CD14-positive monocyte (primary cell): ENCODE data around the gene COL4A5. TPM values are rescaled to one million over a fixed set of nuclear protein-coding genes. Genes with fewer than 3 reads are reported as not detected.

Experiments used
- DNase-seq, 3 donors: peaks; one replicate each; pipeline ENCODE4 v3.0.0-alpha.2; 2011 to 2022
- H2AFZ ChIP-seq: 2 replicates; pipeline ENCODE4 v1.6.0; 2012; ENCODE audit warnings: mild to moderate bottlenecking, low read depth, low read length, inconsistent platforms; ENCODE audit not compliant: insufficient read depth, poor library complexity, severe bottlenecking
- H3K27ac ChIP-seq, 2 donors: 1 replicate in 1 of 2; 2 replicates in 1 of 2; pipeline ENCODE4 v1.5.1; 2012 to 2013; ENCODE audit warnings: low read length in 2 of 2, control low read depth in 1 of 2, inconsistent platforms in 1 of 2, low read depth in 1 of 2, mild to moderate bottlenecking in 1 of 2
- H3K27me3 ChIP-seq, 2 donors: one replicate each; pipeline versions ENCODE4 v1.6.0 to v1.6.1; 2011 to 2013; ENCODE audit warnings: low read length in 2 of 2; ENCODE audit not compliant: control insufficient read depth in 2 of 2, insufficient read depth in 2 of 2
- H3K36me3 ChIP-seq, 2 donors: replicated peaks in 1 of 2; 1 replicate in 1 of 2; 2 replicates in 1 of 2; pipeline versions ENCODE4 v1.5.1 to v1.6.1; 2012 to 2013; ENCODE audit warnings: low read length in 2 of 2, control low read depth in 1 of 2, inconsistent platforms in 1 of 2, mild to moderate bottlenecking in 1 of 2; ENCODE audit not compliant: insufficient read depth in 2 of 2, control insufficient read depth in 1 of 2
- H3K4me1 ChIP-seq, 2 donors: 1 replicate in 1 of 2; 2 replicates in 1 of 2; pipeline versions ENCODE4 v1.5.1 to v1.6.1; 2012 to 2013; ENCODE audit warnings: low read length in 2 of 2, control low read depth in 1 of 2, inconsistent platforms in 1 of 2, mild to moderate bottlenecking in 1 of 2, moderate library complexity in 1 of 2; ENCODE audit not compliant: insufficient read depth in 2 of 2, control insufficient read depth in 1 of 2
- H3K4me2 ChIP-seq: replicated peaks from 2 replicates; pipeline ENCODE3; 2012; ENCODE audit warnings: low read length, moderate library complexity, mild to moderate bottlenecking; ENCODE audit not compliant: poor library complexity, severe bottlenecking; ENCODE audit errors: extremely low read depth
- H3K4me3 ChIP-seq, 3 experiments: fragments of 200-600 bp in 1 of 3; sonication (generic) in 1 of 3; replicated peaks in 1 of 3; 1 replicate in 2 of 3; 2 replicates in 1 of 3; pipeline ENCODE4 v1.5.1; 2011 to 2013; ENCODE audit warnings: low read length in 3 of 3, mild to moderate bottlenecking in 3 of 3, control low read depth in 2 of 3, low read depth in 2 of 3, inconsistent platforms in 1 of 3, moderate library complexity in 1 of 3
- H3K79me2 ChIP-seq: 2 replicates; pipeline ENCODE4 v1.6.0; 2012; ENCODE audit warnings: mild to moderate bottlenecking, control low read depth, inconsistent platforms, low read length, moderate library complexity; ENCODE audit not compliant: insufficient read depth
- H3K9ac ChIP-seq: 2 replicates; pipeline ENCODE4 v1.6.0; 2017; ENCODE audit warnings: low read length, mild to moderate bottlenecking; ENCODE audit not compliant: insufficient read depth, poor library complexity, severe bottlenecking
- H3K9me3 ChIP-seq, 2 donors: replicated peaks in 1 of 2; 1 replicate in 1 of 2; 2 replicates in 1 of 2; pipeline versions ENCODE4 v1.5.1 to v1.6.1; 2012 to 2013; ENCODE audit warnings: low read length in 2 of 2, control low read depth in 1 of 2; ENCODE audit not compliant: control insufficient read depth in 1 of 2, insufficient read depth in 1 of 2
- H4K20me1 ChIP-seq: 2 replicates; pipeline ENCODE4 v1.6.0; 2012; ENCODE audit warnings: mild to moderate bottlenecking, low read length, control low read depth, moderate library complexity; ENCODE audit not compliant: insufficient read depth
- H3K27ac Mint-ChIP-seq, 7 donors: one replicate each; pipeline ENCODE4 v1.8.0; 2020; ENCODE audit warnings: mild to moderate bottlenecking in 7 of 7, mixed read lengths in 7 of 7, moderate library complexity in 6 of 7, inconsistent platforms in 2 of 7
- H3K27me3 Mint-ChIP-seq, 3 donors: one replicate each; pipeline ENCODE4 v1.8.0; 2021 to 2022; ENCODE audit warnings: low read depth in 3 of 3, mild to moderate bottlenecking in 3 of 3, mixed read lengths in 3 of 3, moderate library complexity in 3 of 3, inconsistent platforms in 1 of 3
- H3K36me3 Mint-ChIP-seq, 2 donors: one replicate each; pipeline ENCODE4 v1.8.0; 2020; ENCODE audit warnings: mixed read lengths in 2 of 2, inconsistent platforms in 1 of 2, mild to moderate bottlenecking in 1 of 2
- H3K4me1 Mint-ChIP-seq: one replicate; pipeline ENCODE4 v1.8.0; 2020; ENCODE audit warnings: mild to moderate bottlenecking, mixed read lengths
- H3K4me3 Mint-ChIP-seq, 2 donors: one replicate each; pipeline ENCODE4 v1.8.0; 2020; ENCODE audit warnings: mild to moderate bottlenecking in 2 of 2, mixed read lengths in 2 of 2, moderate library complexity in 1 of 2
- H3K9me3 Mint-ChIP-seq, 7 donors: one replicate each; pipeline ENCODE4 v1.8.0; 2020 to 2022; ENCODE audit warnings: mixed read lengths in 7 of 7, mild to moderate bottlenecking in 6 of 7, moderate library complexity in 6 of 7, inconsistent platforms in 2 of 7
- WGBS: methylation state at CpG from one replicate; pipeline ENCODE4 v1.1.5; 2013; ENCODE audit warnings: missing lambda C conversion rate; ENCODE audit not compliant: insufficient coverage; 5-methylcytosine and 5-hydroxymethylcytosine counted together
- intact Hi-C, 2 donors: fragments of 100-400 bp; cut with micrococcal nuclease; formaldehyde crosslinking; loops; one replicate each; pipeline versions ENCODE4 v1.15.0 to v1.15.1; 2023
- polyA plus RNA-seq, 3 donors: library from polyadenylated mRNA; depleted of rRNA in 1 of 3; unstranded in 2 of 3; stranded (reverse) in 1 of 3; fragments of 300-500 nt in 2 of 3; fragments of >200 nt in 1 of 3; fragmentation: Illumina TruSeq in 2 of 3; gene quantifications; 1 replicate in 2 of 3; 2 replicates in 1 of 3; pipeline ENCODE4 v1.2.3, GENCODE V29; 2012 to 2021
- TF ChIP-seq, protein P1 (sequence below): fragments of 200-600 bp; IDR thresholded peaks from one replicate; pipeline ENCODE4 v1.8.0; 2022; ENCODE audit warnings: antibody characterized with exemption, mild to moderate bottlenecking

The COL4A5 gene
- polyA plus RNA-seq, 3 donors, result not detected

GRCh38 chrX:108494406-108495090, 54.9 kb downstream of the COL4A5 start:
- Histone ChIP-seq H2AFZ (no peak overlapping the region), H3K4me1 (no peaks in the 10 kb centered on the region), H3K4me3 (no peak overlapping the region), H3K36me3 (no peaks in the 10 kb centered on the region), H3K9ac (no peak overlapping the region), H3K9me3 (no peaks in the 10 kb centered on the region), H3K27me3 (no peaks in the 10 kb centered on the region), H3K27ac (no peak overlapping the region), H4K20me1 (no peaks in the 10 kb centered on the region), H3K4me2 (no peak overlapping the region), H3K79me2 (no peaks in the 10 kb centered on the region)
- no peaks in the 10 kb centered on the region for H3K4me1 Mint-ChIP-seq
- H3K27me3 Mint-ChIP-seq, result no peaks in the 10 kb centered on the region
- WGBS, result no CpG with 5 or more reads among the region's 3 CpGs
- TF ChIP-seq, protein P1, sequence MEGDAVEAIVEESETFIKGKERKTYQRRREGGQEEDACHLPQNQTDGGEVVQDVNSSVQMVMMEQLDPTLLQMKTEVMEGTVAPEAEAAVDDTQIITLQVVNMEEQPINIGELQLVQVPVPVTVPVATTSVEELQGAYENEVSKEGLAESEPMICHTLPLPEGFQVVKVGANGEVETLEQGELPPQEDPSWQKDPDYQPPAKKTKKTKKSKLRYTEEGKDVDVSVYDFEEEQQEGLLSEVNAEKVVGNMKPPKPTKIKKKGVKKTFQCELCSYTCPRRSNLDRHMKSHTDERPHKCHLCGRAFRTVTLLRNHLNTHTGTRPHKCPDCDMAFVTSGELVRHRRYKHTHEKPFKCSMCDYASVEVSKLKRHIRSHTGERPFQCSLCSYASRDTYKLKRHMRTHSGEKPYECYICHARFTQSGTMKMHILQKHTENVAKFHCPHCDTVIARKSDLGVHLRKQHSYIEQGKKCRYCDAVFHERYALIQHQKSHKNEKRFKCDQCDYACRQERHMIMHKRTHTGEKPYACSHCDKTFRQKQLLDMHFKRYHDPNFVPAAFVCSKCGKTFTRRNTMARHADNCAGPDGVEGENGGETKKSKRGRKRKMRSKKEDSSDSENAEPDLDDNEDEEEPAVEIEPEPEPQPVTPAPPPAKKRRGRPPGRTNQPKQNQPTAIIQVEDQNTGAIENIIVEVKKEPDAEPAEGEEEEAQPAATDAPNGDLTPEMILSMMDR, result no peak
- H3K4me3 Mint-ChIP-seq, result no peak overlapping the region
- H3K36me3 Mint-ChIP-seq, result no peaks in the 10 kb centered on the region
- intact Hi-C loops, result no loop called here
- DNase-seq, result no peak
- no peak overlapping the region for H3K27ac Mint-ChIP-seq
- peaks cover 0 to 2% (median 0%) of the 10 kb centered on the region in 7 donors for H3K9me3 Mint-ChIP-seq

DNA sequence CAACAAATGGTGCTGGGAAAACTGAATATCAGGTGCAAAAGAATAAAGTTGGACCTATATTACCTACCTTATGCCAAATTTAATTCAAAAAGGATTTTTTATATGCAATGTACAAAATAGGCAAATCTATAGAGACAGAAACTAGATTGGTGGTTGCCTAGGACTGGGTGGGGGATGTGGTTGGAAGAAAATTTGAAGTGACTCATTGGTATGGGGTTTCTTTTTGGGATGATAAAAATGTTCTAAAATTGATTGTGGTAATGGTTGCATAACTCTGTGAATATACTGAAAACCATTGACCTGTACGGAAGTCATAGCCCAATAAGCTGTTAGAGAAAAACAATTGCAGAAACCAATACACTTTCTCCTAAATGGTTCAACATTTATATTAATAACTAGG, 72.1 kb downstream of the COL4A5 start:
- Histone ChIP-seq H3K79me2 (no peaks in the 10 kb centered on the region), H3K9me3 (no peaks in the 10 kb centered on the region), H3K4me1 (no peaks in the 10 kb centered on the region), H3K4me2 (no peak overlapping the region), H3K4me3 (no peak overlapping the region), H3K27me3 (no peaks in the 10 kb centered on the region), H3K9ac (no peak overlapping the region), H2AFZ (no peak overlapping the region), H4K20me1 (no peaks in the 10 kb centered on the region), H3K27ac (no peak overlapping the region), H3K36me3 (no peaks in the 10 kb centered on the region)
- WGBS, result no CpG with 5 or more reads among the region's 1 CpG
- Mint-ChIP-seq H3K27ac (no peak overlapping the region), H3K9me3 (peaks cover 0 to 8% (median 4%) of the 10 kb centered on the region in 7 donors), H3K36me3 (no peaks in the 10 kb centered on the region), H3K4me1 (no peaks in the 10 kb centered on the region), H3K27me3 (no peaks in the 10 kb centered on the region), H3K4me3 (no peak overlapping the region)
- intact Hi-C loops, result no loop called here
- TF ChIP-seq, protein P1, result no peak
- no peak for DNase-seq
